HG03045 (cell line): ENCODE data around the gene LASP1.
"Not testable (repeated sequence)": the region's sequence is repeated elsewhere in the genome, so short reads cannot be mapped to it uniquely, and the experiment has no call there.

Experiments used
- ATAC-seq: cut with Tn5 transposase; IDR thresholded peaks from one replicate; pipeline ENCODE4 v1.9.1; 2021; ENCODE audit warnings: mild to moderate bottlenecking, moderate library complexity; ENCODE audit not compliant: unreplicated experiment

LASP1 gene

GRCh38 chr17:38869526-38870258, at the start of gene LASP1:
LASP1 (plus strand) TSS chr17:38870058; CDS start chr17:38870190, 132 bp downstream.
- ATAC-seq: peak; percentile 48

- peak; percentile 81 for ATAC-seq
These were observed 44.7 kb upstream of the LASP1 start, which contains the start of gene CWC25 for GRCh38 chr17:38824899-38825761. CWC25 (minus strand) TSS chr17:38825321; CDS start chr17:38825183, 138 bp downstream.

GRCh38 chr17:38825762-38826247, 44.1 kb upstream of the LASP1 start:
- no peak for ATAC-seq

- no peak for ATAC-seq
These were observed 25.5 kb upstream of the LASP1 start for GRCh38 chr17:38844261-38844757.

- ATAC-seq: no peak
These were observed 21.3 kb upstream of the LASP1 start for GRCh38 chr17:38848557-38848891.

GRCh38 chr17:38848939-38849605, 20.8 kb upstream of the LASP1 start:
- ATAC-seq: no peak

GRCh38 chr17:38850374-38850773, 19.5 kb upstream of the LASP1 start:
- no peak for ATAC-seq

- no peak for ATAC-seq
These were observed 18.4 kb upstream of the LASP1 start for GRCh38 chr17:38851434-38851833.

- ATAC-seq: peak; percentile 1
These were observed 17.0 kb upstream of the LASP1 start for GRCh38 chr17:38852771-38853291.

- ATAC-seq: peak; percentile 74
These were observed 16.3 kb upstream of the LASP1 start, which contains the start of gene RPL23 for GRCh38 chr17:38853292-38854219. RPL23 (minus strand) TSS chr17:38853721; CDS start chr17:38853710, 11 bp downstream.

- not testable (repeated sequence) for ATAC-seq
These were observed 14.7 kb upstream of the LASP1 start for GRCh38 chr17:38855101-38855714.

GRCh38 chr17:38857271-38857670, 12.6 kb upstream of the LASP1 start:
- ATAC-seq: no peak

GRCh38 chr17:38861399-38861843, 8.4 kb upstream of the LASP1 start:
- ATAC-seq: no peak

- no peak for ATAC-seq
These were observed 5.0 kb upstream of the LASP1 start for GRCh38 chr17:38864636-38865398.

- ATAC-seq: no peak
These were observed 2.5 kb upstream of the LASP1 start for GRCh38 chr17:38867179-38867967.

- no peak for ATAC-seq
These were observed 1.7 kb upstream of the LASP1 start for GRCh38 chr17:38867968-38868816.
